HL-60/S4 (cell line): ENCODE measurements around the gene RAX2.
"Not testable (repeated sequence)": the region's sequence is repeated elsewhere in the genome, so short reads cannot be mapped to it uniquely, and the experiment has no call there.

Experiments
- in situ Hi-C: fragments of 300-500 bp; cut with MboI; formaldehyde crosslinking; loops from 2 replicates; pipeline ENCODE4 v1.14.3; 2022; ENCODE audit warnings: low sequenced_read_pairs

Gene RAX2

GRCh38 chr19:3771906-3772455 lies at the start of gene RAX2:
Gene RAX2, minus strand, starts transcription at chr19:3772228. Its CDS starts 486 bp downstream, at chr19:3771742.
- in situ Hi-C loops: no loop called here

GRCh38 chr19:3821156-3821555 lies 49.1 kb upstream of the RAX2 start:
- in situ Hi-C loops: no loop called here

GRCh38 chr19:3819989-3820388 lies 48.0 kb upstream of the RAX2 start:
- in situ Hi-C loops: no loop called here

- in situ Hi-C loops: no loop called here
Observed at GRCh38 chr19:3818918-3819317, 46.9 kb upstream of the RAX2 start.

GRCh38 chr19:3818466-3818865 lies 46.4 kb upstream of the RAX2 start:
- in situ Hi-C loops: no loop called here

GRCh38 chr19:3817761-3818160 lies 45.7 kb upstream of the RAX2 start:
- in situ Hi-C loops: no loop called here

GRCh38 chr19:3816566-3817218 lies 44.7 kb upstream of the RAX2 start:
- in situ Hi-C loops: no loop called here

- in situ Hi-C loops: not testable (repeated sequence)
Observed at GRCh38 chr19:3816148-3816547, 44.1 kb upstream of the RAX2 start.

GRCh38 chr19:3814648-3815047 lies 42.6 kb upstream of the RAX2 start:
- in situ Hi-C loops: no loop called here

- in situ Hi-C loops: no loop called here
Observed at GRCh38 chr19:3813473-3814392, 41.7 kb upstream of the RAX2 start.

- in situ Hi-C loops: no loop called here
Observed at GRCh38 chr19:3810708-3811355, 38.8 kb upstream of the RAX2 start.

GRCh38 chr19:3809881-3810707 lies 38.1 kb upstream of the RAX2 start:
- in situ Hi-C loops: no loop called here

GRCh38 chr19:3808420-3809143 lies 36.6 kb upstream of the RAX2 start:
- in situ Hi-C loops: no loop called here

GRCh38 chr19:3807574-3808354 lies 35.7 kb upstream of the RAX2 start:
- in situ Hi-C loops: no loop called here

- in situ Hi-C loops: no loop called here
Observed at GRCh38 chr19:3807131-3807480, 35.1 kb upstream of the RAX2 start.

- in situ Hi-C loops: no loop called here
Observed at GRCh38 chr19:3805859-3806258, 33.8 kb upstream of the RAX2 start.

GRCh38 chr19:3804429-3804828 lies 32.4 kb upstream of the RAX2 start:
- in situ Hi-C loops: no loop called here

- in situ Hi-C loops: no loop called here
Observed at GRCh38 chr19:3803986-3804385, 32.0 kb upstream of the RAX2 start.
